ENCODE measurements around the gene MCRS1.
A peak's percentile ranks its signal among the peaks of the same experiment; 100 is the strongest.
"Not testable (repeated sequence)": the region's sequence is repeated elsewhere in the genome, so short reads cannot be mapped to it uniquely, and the experiment has no call there.

MCRS1 gene

DNA sequence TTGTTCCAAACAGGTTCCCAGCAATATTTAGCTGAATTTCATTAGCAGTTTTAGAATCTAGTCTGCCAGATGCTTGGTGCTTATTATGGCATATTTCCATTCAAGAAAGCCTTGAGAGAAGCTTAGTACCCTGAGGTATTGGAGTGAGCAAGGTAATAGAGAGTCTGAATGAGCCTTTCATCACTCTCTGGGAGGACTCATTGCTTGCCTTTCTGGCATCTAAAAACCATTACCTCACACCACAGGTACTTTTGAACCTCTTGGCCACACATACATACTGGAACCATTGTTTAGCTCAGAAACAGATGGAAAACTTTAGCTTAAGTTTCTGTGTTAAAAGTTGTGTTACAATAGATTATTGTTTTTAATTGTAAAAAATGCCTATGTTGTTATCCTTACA is 56.5 kb downstream of the MCRS1 start:
- ChIA-PET CTCF (interaction anchor here (0.5 to 19.4 kb wide), 10 partner anchors 14 to 222 kb away, joined by 3 to 517 read pairs (median 16); partner anchors contain the start of genes DNAJC22 and SPATS2), POLR2A (interaction anchor here (0.6 to 2.6 kb wide), 3 partner anchors 144 to 188 kb away, joined by 3 to 14 read pairs (median 3); partner anchors contain the start of genes SPATS2 and TROAP)
- TF ChIP-seq IKZF3 (tag by site-specific recombination; IDR thresholded peaks at IDR 0.05) (no peak), ZNF433 (tag by site-specific recombination; IDR thresholded peaks at IDR 0.05; ENCODE audit: low read depth) (no peak), ZNF23 (tag by site-specific recombination; IDR thresholded peaks at IDR 0.05; ENCODE audit: borderline replicate concordance) (no peak), GFI1B (tag by site-specific recombination; IDR thresholded peaks at IDR 0.05) (no peak), GLI4 (tag by site-specific recombination; IDR thresholded peaks at IDR 0.05) (no peak), PRDM1 (tag by site-specific recombination; IDR thresholded peaks at IDR 0.05) (peak; percentile 22; the same call in 1 of the 2 replicates)
- TF ChIP-seq, protein P1, sequence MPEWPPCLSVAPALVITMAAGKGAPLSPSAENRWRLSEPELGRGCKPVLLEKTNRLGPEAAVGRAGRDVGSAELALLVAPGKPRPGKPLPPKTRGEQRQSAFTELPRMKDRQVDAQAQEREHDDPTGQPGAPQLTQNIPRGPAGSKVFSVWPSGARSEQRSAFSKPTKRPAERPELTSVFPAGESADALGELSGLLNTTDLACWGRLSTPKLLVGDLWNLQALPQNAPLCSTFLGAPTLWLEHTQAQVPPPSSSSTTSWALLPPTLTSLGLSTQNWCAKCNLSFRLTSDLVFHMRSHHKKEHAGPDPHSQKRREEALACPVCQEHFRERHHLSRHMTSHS (tag by site-specific recombination; IDR thresholded peaks at IDR 0.05), result no peak
- TF ChIP-seq, protein P2, sequence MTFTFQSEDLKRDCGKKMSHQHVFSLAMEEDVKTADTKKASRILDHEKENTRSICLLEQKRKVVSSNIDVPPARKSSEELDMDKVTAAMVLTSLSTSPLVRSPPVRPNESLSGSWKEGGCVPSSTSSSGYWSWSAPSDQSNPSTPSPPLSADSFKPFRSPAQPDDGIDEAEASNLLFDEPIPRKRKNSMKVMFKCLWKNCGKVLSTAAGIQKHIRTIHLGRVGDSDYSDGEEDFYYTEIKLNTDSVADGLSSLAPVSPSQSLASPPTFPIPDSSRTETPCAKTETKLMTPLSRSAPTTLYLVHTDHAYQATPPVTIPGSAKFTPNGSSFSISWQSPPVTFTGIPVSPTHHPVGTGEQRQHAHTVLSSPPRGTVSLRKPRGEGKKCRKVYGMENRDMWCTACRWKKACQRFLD (tag by site-specific recombination; IDR thresholded peaks at IDR 0.05), result no peak
- TF ChIP-seq, protein P3, sequence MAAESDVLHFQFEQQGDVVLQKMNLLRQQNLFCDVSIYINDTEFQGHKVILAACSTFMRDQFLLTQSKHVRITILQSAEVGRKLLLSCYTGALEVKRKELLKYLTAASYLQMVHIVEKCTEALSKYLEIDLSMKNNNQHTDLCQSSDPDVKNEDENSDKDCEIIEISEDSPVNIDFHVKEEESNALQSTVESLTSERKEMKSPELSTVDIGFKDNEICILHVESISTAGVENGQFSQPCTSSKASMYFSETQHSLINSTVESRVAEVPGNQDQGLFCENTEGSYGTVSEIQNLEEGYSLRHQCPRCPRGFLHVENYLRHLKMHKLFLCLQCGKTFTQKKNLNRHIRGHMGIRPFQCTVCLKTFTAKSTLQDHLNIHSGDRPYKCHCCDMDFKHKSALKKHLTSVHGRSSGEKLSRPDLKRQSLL (tag by site-specific recombination; IDR thresholded peaks at IDR 0.05), result peak; percentile 23; the same call in 1 of the 2 replicates
- Histone ChIP-seq H3K4me3 (ENCODE audit: low read depth, low read length) (no peak overlapping the region), H3K36me3 (ENCODE audit: control insufficient read depth in 2 of 2, insufficient read depth in 1 of 2, low read length in 2 of 2) (peaks cover under 1 to 4% of the 10 kb centered on the region in 2 experiments), H3K27ac (ENCODE audit: extremely low read depth, low read depth, low read length) (no peak overlapping the region), H3K9me3 (ENCODE audit: control insufficient read depth, insufficient read depth, low read depth, low read length) (no peaks in the 10 kb centered on the region), H3K4me1 (ENCODE audit: control insufficient read depth, insufficient read depth, low read length) (no peaks in the 10 kb centered on the region; the same call in 1 of the 2 replicates)

DNA sequence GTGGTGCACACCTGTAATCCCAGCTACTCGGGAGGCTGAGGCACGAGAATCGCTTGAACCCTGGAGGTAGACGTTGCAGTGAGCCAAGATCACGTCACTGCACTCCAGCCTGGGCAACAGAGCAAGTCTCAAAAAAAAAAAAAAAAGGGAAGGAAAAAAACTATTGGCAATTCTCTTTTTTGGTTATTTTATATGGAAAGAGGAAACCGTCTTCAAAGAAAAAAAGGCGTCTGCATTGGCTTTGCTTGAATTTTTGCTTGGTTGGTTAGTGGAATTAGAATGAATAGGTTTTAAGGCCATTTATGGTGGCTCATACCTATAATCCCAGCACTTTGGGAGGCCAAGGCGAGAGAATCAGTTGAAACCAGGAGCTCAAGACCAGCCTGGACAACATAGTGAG is 58.3 kb downstream of the MCRS1 start:
- POLR2A ChIA-PET, result interaction anchor here (0.6 to 1.0 kb wide), 3 partner anchors 162 to 232 kb away, joined by 3 to 7 read pairs (median 6); partner anchors contain the start of gene TMBIM6
- not testable (repeated sequence) for H3K4me1 ChIP-seq (ENCODE audit: control insufficient read depth, insufficient read depth, low read length); H3K36me3 ChIP-seq (ENCODE audit: control insufficient read depth in 2 of 2, insufficient read depth in 1 of 2, low read length in 2 of 2); H3K9me3 ChIP-seq (ENCODE audit: control insufficient read depth, insufficient read depth, low read depth, low read length); H3K27ac ChIP-seq (ENCODE audit: extremely low read depth, low read depth, low read length); H3K4me3 ChIP-seq (ENCODE audit: low read depth, low read length)
- CTCF ChIA-PET, result interaction anchor here (0.7 to 19.4 kb wide), 8 partner anchors 22 to 223 kb away, joined by 3 to 517 read pairs (median 4); partner anchors contain the start of gene SPATS2
